Measurements from ENCODE around the gene HOXB2.

GRCh38 chr17:48543854-48544348, 1.0 kb downstream of the HOXB2 start:
- TF ChIP-seq, protein P1, sequence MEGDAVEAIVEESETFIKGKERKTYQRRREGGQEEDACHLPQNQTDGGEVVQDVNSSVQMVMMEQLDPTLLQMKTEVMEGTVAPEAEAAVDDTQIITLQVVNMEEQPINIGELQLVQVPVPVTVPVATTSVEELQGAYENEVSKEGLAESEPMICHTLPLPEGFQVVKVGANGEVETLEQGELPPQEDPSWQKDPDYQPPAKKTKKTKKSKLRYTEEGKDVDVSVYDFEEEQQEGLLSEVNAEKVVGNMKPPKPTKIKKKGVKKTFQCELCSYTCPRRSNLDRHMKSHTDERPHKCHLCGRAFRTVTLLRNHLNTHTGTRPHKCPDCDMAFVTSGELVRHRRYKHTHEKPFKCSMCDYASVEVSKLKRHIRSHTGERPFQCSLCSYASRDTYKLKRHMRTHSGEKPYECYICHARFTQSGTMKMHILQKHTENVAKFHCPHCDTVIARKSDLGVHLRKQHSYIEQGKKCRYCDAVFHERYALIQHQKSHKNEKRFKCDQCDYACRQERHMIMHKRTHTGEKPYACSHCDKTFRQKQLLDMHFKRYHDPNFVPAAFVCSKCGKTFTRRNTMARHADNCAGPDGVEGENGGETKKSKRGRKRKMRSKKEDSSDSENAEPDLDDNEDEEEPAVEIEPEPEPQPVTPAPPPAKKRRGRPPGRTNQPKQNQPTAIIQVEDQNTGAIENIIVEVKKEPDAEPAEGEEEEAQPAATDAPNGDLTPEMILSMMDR (conservative IDR thresholded peaks at IDR 0.05; ENCODE audit: low read depth in 2 of 2) = no peak
- no peak for TF ChIP-seq POLR2AphosphoS5 (IDR thresholded peaks at IDR 0.05; ENCODE audit: low read depth)

Data from GM23338 (cell line).